Neuronal stem cell (in vitro differentiated cells): Measurements from ENCODE around the gene CNN3.

Source experiments
- DNase-seq: peaks from one replicate; pipeline ENCODE4 v3.0.0-alpha.2; 2013; ENCODE audit warnings: low spot score
- H2AFZ ChIP-seq: one replicate; pipeline ENCODE4 v1.6.1; 2013; ENCODE audit warnings: mild to moderate bottlenecking, low read length, inconsistent platforms
- H2AK5ac ChIP-seq: 2 replicates; pipeline ENCODE4 v1.6.1; 2013; ENCODE audit warnings: low read depth, mild to moderate bottlenecking, inconsistent platforms, low read length, moderate library complexity, mixed read lengths
- H2BK120ac ChIP-seq: 2 replicates; pipeline ENCODE4 v1.6.1; 2013; ENCODE audit warnings: low read depth, mild to moderate bottlenecking, inconsistent platforms, low read length, moderate library complexity, mixed read lengths
- H2BK12ac ChIP-seq: one replicate; pipeline ENCODE4 v1.6.1; 2013; ENCODE audit warnings: low read length, inconsistent platforms
- H2BK15ac ChIP-seq: 2 replicates; pipeline ENCODE4 v1.6.1; 2013; ENCODE audit warnings: mild to moderate bottlenecking, low read length, inconsistent platforms, mixed read lengths
- H2BK5ac ChIP-seq: one replicate; pipeline ENCODE4 v1.6.1; 2013; ENCODE audit warnings: inconsistent platforms, mild to moderate bottlenecking, low read length, moderate library complexity
- H3K14ac ChIP-seq: one replicate; pipeline ENCODE4 v1.6.1; 2013; ENCODE audit warnings: low read length, inconsistent platforms
- H3K18ac ChIP-seq: 2 replicates; pipeline ENCODE4 v1.6.1; 2013; ENCODE audit warnings: low read length, inconsistent platforms
- H3K23ac ChIP-seq: 2 replicates; pipeline ENCODE4 v1.6.1; 2013; ENCODE audit warnings: low read depth, mild to moderate bottlenecking, mixed read lengths, low read length, inconsistent platforms; ENCODE audit not compliant: poor library complexity
- H3K27ac ChIP-seq: replicated peaks from 3 replicates; pipeline ENCODE4 v1.5.1; 2013; ENCODE audit warnings: low read length, inconsistent platforms
- H3K27me3 ChIP-seq, 3 experiments: 2 replicates each; pipeline ENCODE4 v1.6.1; 2013; ENCODE audit warnings: low read length in 3 of 3, mild to moderate bottlenecking in 2 of 3, inconsistent platforms in 1 of 3, low read depth in 1 of 3, mixed read lengths in 1 of 3, moderate library complexity in 1 of 3; ENCODE audit not compliant: control insufficient read depth in 3 of 3, insufficient read depth in 3 of 3
- H3K36me3 ChIP-seq, 2 donors: replicated peaks in 1 of 2; 2 replicates each; pipeline ENCODE4 v1.6.1; 2013; ENCODE audit warnings: low read length in 2 of 2; ENCODE audit not compliant: control insufficient read depth in 2 of 2, insufficient read depth in 2 of 2
- H3K4ac ChIP-seq: 2 replicates; pipeline ENCODE4 v1.6.1; 2013; ENCODE audit warnings: inconsistent platforms, mild to moderate bottlenecking, low read length, moderate library complexity
- H3K4me1 ChIP-seq, 2 donors: 1 replicate in 1 of 2; 2 replicates in 1 of 2; pipeline ENCODE4 v1.6.1; 2013; ENCODE audit warnings: low read length in 2 of 2, low read depth in 1 of 2; ENCODE audit not compliant: control insufficient read depth in 2 of 2, insufficient read depth in 1 of 2
- H3K4me2 ChIP-seq: one replicate; pipeline ENCODE4 v1.6.1; 2013; ENCODE audit warnings: mild to moderate bottlenecking, low read length, inconsistent platforms; ENCODE audit not compliant: insufficient read depth, poor library complexity, severe bottlenecking
- H3K4me3 ChIP-seq, 2 donors: 2 replicates each; pipeline ENCODE4 v1.5.1; 2013; ENCODE audit warnings: low read length in 2 of 2, mild to moderate bottlenecking in 2 of 2, inconsistent platforms in 1 of 2, moderate library complexity in 1 of 2
- H3K79me1 ChIP-seq: one replicate; pipeline ENCODE4 v1.6.1; 2013; ENCODE audit warnings: low read depth, mild to moderate bottlenecking, inconsistent platforms, low read length, moderate library complexity
- H3K9ac ChIP-seq: one replicate; pipeline ENCODE4 v1.6.1; 2013; ENCODE audit warnings: mild to moderate bottlenecking, low read depth, low read length, inconsistent platforms; ENCODE audit not compliant: poor library complexity
- H3K9me3 ChIP-seq, 2 donors: replicated peaks in 1 of 2; 2 replicates each; pipeline versions ENCODE3 to v1.6.1; 2013; ENCODE audit warnings: low read length in 2 of 2, mild to moderate bottlenecking in 2 of 2, inconsistent platforms in 1 of 2, low read depth in 1 of 2, mixed read lengths in 1 of 2, moderate library complexity in 1 of 2; ENCODE audit not compliant: control insufficient read depth in 2 of 2, insufficient read depth in 1 of 2
- H4K8ac ChIP-seq: one replicate; pipeline ENCODE4 v1.6.1; 2013; ENCODE audit warnings: low read depth, mild to moderate bottlenecking, inconsistent platforms, low read length, moderate library complexity
- H4K91ac ChIP-seq: one replicate; pipeline ENCODE4 v1.6.1; 2013; ENCODE audit warnings: low read length, low read depth, mild to moderate bottlenecking, inconsistent platforms; ENCODE audit not compliant: poor library complexity
- WGBS, 2 donors: extraction: QIAGEN DNeasy Blood & Tissue Kit; methylation state at CpG; one replicate each; pipeline ENCODE4 v1.1.7; 2013; ENCODE audit warnings: missing lambda C conversion rate in 2 of 2, mixed read lengths in 1 of 2; ENCODE audit not compliant: insufficient read length in 2 of 2, insufficient replicate concordance in 1 of 2; ENCODE audit errors: extremely low coverage in 2 of 2; 5-methylcytosine and 5-hydroxymethylcytosine counted together

CNN3 gene

GRCh38 chr1:94953107-94953506, 26.2 kb upstream of the CNN3 start:
- Histone ChIP-seq H3K14ac (no peak overlapping the region), H4K8ac (no peak overlapping the region), H2BK5ac (no peak overlapping the region), H2AK5ac (no peak overlapping the region), H3K27ac (no peak overlapping the region), H2BK120ac (no peak overlapping the region), H3K27me3 (no peaks in the 10 kb centered on the region), H3K4me2 (no peak overlapping the region), H3K4ac (no peak overlapping the region), H3K9ac (no peak overlapping the region), H3K9me3 (no peaks in the 10 kb centered on the region), H3K36me3 (no peaks in the 10 kb centered on the region), H3K18ac (no peak overlapping the region), H3K4me1 (peaks cover 10 to 15% of the 10 kb centered on the region in 2 donors), H4K91ac (no peak overlapping the region), H2BK15ac (no peak overlapping the region), H3K79me1 (no peaks in the 10 kb centered on the region), H3K23ac (no peak overlapping the region), H3K4me3 (no peak overlapping the region), H2BK12ac (no peak overlapping the region), H2AFZ (no peak overlapping the region)
- no peak for DNase-seq

DNA sequence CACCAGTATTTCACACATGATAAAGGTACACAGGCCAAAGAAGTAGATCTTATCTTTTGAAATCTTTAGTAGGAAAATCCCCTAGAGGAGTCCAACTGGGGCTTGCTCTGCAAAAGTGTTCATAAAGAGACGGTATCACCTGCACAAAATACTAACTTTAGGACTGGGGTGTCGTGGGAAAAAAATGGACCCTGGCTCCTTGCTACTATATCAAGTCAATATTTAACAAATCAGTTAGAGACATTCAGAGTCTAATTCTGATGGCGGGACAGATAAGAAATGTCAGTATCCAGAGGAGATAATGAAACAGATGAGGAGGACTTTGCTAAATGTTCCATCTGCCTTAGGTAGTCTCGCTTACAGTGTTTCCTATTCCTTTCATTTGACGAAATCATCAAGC, 25.6 kb upstream of the CNN3 start:
- H2BK15ac ChIP-seq = no peak overlapping the region
- H4K91ac ChIP-seq = no peak overlapping the region
- no CpG with 5 or more reads among the region's 5 CpGs for WGBS, 2 donors
- no peak overlapping the region for H2BK5ac ChIP-seq
- H2AK5ac ChIP-seq = no peak overlapping the region
- no peak overlapping the region for H3K23ac ChIP-seq
- H3K27ac ChIP-seq = no peak overlapping the region
- H3K79me1 ChIP-seq = no peaks in the 10 kb centered on the region
- no peak overlapping the region for H3K9ac ChIP-seq
- no peak overlapping the region for H2BK12ac ChIP-seq
- H3K4ac ChIP-seq = no peak overlapping the region
- no peak overlapping the region for H3K14ac ChIP-seq
- H3K36me3 ChIP-seq = no peaks in the 10 kb centered on the region
- no peak overlapping the region for H2AFZ ChIP-seq
- no peak overlapping the region for H2BK120ac ChIP-seq
- no peak overlapping the region for H3K18ac ChIP-seq
- no peak for DNase-seq
- no peak overlapping the region for H4K8ac ChIP-seq
- no peak overlapping the region for H3K4me2 ChIP-seq
- H3K4me1 ChIP-seq = peaks cover 10 to 15% of the 10 kb centered on the region in 2 donors
- H3K9me3 ChIP-seq = no peaks in the 10 kb centered on the region
- no peaks in the 10 kb centered on the region for H3K27me3 ChIP-seq
- no peak overlapping the region for H3K4me3 ChIP-seq

- Histone ChIP-seq H3K4ac (no peak overlapping the region), H3K4me1 (peaks cover 10 to 15% of the 10 kb centered on the region in 2 donors), H3K18ac (no peak overlapping the region), H4K91ac (no peak overlapping the region), H2AFZ (no peak overlapping the region), H2AK5ac (no peak overlapping the region), H2BK120ac (no peak overlapping the region), H3K27me3 (no peaks in the 10 kb centered on the region), H3K14ac (no peak overlapping the region), H3K23ac (no peak overlapping the region), H2BK15ac (no peak overlapping the region), H2BK5ac (no peak overlapping the region), H3K4me2 (no peak overlapping the region), H2BK12ac (no peak overlapping the region), H4K8ac (no peak overlapping the region), H3K4me3 (no peak overlapping the region), H3K27ac (no peak overlapping the region), H3K79me1 (no peaks in the 10 kb centered on the region), H3K9ac (no peak overlapping the region), H3K36me3 (no peaks in the 10 kb centered on the region), H3K9me3 (no peaks in the 10 kb centered on the region)
- no CpG with 5 or more reads among the region's 5 CpGs for WGBS, 2 donors
- DNase-seq = no peak
Measured at GRCh38 chr1:94951509-94952208, 24.7 kb upstream of the CNN3 start.

DNA sequence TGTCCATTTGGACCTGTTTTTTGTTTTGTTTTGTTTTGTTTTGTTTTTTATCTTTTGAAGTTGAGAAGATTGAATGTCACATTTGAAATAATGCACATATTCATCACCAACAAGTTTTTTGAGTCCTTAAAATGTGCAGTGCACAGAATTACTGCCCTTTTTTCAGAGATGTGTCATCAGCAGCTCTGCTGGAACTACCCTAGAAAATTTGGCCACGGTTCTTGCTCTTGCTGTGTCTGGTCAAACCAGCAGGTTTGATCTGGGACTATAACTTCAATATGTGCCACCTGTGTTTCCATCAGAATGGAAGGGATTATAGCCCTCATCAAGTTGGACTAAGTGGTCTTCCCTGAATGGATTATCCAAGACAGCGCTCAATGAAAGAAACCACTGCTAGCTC, 24.1 kb upstream of the CNN3 start:
- Histone ChIP-seq H3K4me1 (peaks cover 10 to 15% of the 10 kb centered on the region in 2 donors), H2BK5ac (no peak overlapping the region), H4K91ac (no peak overlapping the region), H3K4ac (no peak overlapping the region), H2AK5ac (no peak overlapping the region), H3K9ac (no peak overlapping the region), H3K4me2 (no peak overlapping the region), H3K4me3 (no peak overlapping the region), H2BK120ac (no peak overlapping the region), H3K14ac (no peak overlapping the region), H3K36me3 (no peaks in the 10 kb centered on the region), H3K9me3 (no peaks in the 10 kb centered on the region), H2BK15ac (no peak overlapping the region), H3K23ac (no peak overlapping the region), H3K18ac (no peak overlapping the region), H2AFZ (no peak overlapping the region), H4K8ac (no peak overlapping the region), H3K27ac (no peak overlapping the region), H3K79me1 (no peaks in the 10 kb centered on the region), H3K27me3 (no peaks in the 10 kb centered on the region), H2BK12ac (no peak overlapping the region)
- WGBS, 2 donors = no CpG with 5 or more reads among the region's 2 CpGs
- DNase-seq = no peak
